ENCODE data around the gene EOMES. TPM values are rescaled to one million over a fixed set of nuclear protein-coding genes. Genes with fewer than 3 reads are reported as not detected.

Gene EOMES
- total RNA-seq, 4 donors from 2014 or later: 0.17 TPM; not detected in 3

DNA sequence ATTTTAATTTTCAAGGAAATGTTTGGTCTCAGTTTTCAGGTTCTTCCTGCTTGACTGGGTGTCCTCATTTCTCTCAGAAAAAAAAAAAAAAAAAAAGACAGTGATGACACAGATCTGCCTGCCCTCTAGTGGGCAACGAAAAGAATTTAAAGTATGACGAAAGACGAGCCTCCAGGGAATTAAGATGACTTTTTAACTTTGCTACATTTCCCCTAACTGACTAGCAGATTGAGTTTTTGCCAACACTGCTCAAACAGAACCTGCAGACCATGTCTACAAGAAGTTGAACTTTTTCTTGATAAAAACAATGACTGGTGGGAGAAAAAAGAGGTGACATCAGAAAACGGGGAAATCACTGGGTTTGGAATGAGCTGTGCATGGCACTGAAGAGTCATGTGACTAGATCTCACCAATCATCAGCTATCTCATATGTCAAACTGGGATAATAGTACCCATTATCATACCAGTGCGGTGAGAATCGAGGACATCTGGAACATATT, 40.8 kb downstream of the EOMES start:
- 27% methylated on average over 6 of the region's 6 CpGs for WGBS
- Histone ChIP-seq H3K4me1 (peaks cover 0 to 20% (median 10%) of the 10 kb centered on the region in 4 donors), H3K36me3 (no peaks in the 10 kb centered on the region), H3K9me3 (no peaks in the 10 kb centered on the region), H3K27ac (replicated peaks in 1 of 4) (no peak overlapping the region), H3K27me3 (no peaks in the 10 kb centered on the region), H3K4me3 (peak overlapping the region in 2 of 4 donors; percentile 35)
- no peak for TF ChIP-seq EP300 (IDR thresholded peaks at IDR 0.05)
- peak in 1 of 2 donors; percentile 13 for TF ChIP-seq POLR2AphosphoS5 (IDR thresholded peaks at IDR 0.05)
- TF ChIP-seq POLR2A (IDR thresholded peaks at IDR 0.05; ENCODE audit: low read depth): no peak
- TF ChIP-seq CTCF (IDR thresholded peaks at IDR 0.05): peak; percentile 52 to 62 (median 60)
- DNase-seq (ENCODE audit: extremely low spot score): no peak
- intact Hi-C loops (cut with DNase I): loop anchor here (5.0 to 10.0 kb wide), 2 partner anchors 369 to 546 kb away; no protein-coding TSS in a partner anchor

DNA sequence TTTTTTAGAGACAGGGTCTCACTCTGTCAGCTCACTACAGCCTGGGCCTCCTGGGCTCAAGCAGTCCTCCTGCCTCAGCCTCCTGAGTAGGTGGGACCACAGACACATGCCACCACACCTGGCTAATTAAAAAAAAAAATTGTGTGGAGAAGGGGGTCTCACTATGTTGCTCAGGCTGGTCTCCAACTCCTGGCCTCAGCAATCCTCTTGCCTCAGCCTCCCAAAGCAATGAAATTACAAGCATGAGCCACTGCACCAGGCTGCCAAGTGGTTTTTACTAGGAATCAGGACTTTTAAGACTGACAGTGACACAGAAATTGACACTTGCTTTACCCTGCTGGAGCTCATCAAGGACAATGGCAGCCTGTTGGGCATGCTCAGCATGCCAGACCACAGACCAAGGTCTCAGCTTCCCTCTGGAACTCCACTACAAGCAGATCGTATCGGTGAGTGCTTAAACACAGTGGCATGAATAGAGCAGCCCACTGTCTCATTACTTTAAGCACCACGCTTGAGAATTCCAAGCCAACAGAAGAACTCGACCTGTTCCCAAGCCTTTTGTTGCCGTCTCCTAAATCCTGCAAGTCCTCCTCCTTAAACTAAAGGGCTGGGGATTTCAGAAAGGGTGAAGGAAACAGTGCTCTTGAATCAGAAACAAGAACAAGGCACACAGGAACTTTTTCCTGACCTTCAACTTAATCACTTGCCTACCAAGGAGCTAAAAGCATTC, 41.4 kb downstream of the EOMES start:
- DNase-seq (ENCODE audit: extremely low spot score): no peak
- TF ChIP-seq POLR2AphosphoS5 (IDR thresholded peaks at IDR 0.05) (no peak), CTCF (IDR thresholded peaks at IDR 0.05) (no peak), EP300 (IDR thresholded peaks at IDR 0.05) (no peak), POLR2A (IDR thresholded peaks at IDR 0.05; ENCODE audit: low read depth) (no peak)
- peak overlapping the region in 3 of 4 donors; percentile 22 to 48 (median 30) for H3K27ac ChIP-seq (replicated peaks in 1 of 4)
- H3K27me3 ChIP-seq: no peaks in the 10 kb centered on the region
- H3K4me1 ChIP-seq: peaks cover 0 to 20% (median 12%) of the 10 kb centered on the region in 4 donors
- no peaks in the 10 kb centered on the region for H3K9me3 ChIP-seq
- intact Hi-C loops (cut with DNase I): loop anchor here (5.0 to 10.0 kb wide), 2 partner anchors 368 to 546 kb away; no protein-coding TSS in a partner anchor
- H3K36me3 ChIP-seq: no peaks in the 10 kb centered on the region
- no peak overlapping the region for H3K4me3 ChIP-seq
- 61% methylated on average over 5 of the region's 5 CpGs for WGBS

DNA sequence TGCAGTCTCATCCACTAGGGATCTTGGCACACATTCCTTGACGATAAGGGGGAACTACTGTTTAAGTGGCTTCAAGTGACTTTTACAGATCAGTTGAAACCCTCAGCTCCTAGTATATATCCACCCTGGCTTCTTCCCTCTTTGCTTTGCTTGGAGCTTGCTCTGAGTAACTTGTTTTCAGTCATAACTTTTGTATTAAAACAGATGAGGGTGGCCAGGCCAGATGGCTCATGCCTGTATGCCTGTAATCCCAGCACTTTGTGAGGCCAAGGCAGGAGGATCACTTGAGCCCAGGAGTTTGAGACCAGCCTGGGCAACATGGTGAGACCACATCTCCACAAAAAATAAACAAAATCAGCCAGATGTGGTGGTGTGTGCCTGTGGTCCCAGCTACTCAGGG, 42.4 kb downstream of the EOMES start:
- intact Hi-C loops (cut with DNase I): loop anchor here (5.0 to 10.0 kb wide), 3 partner anchors 197 to 545 kb away; partner anchors contain the start of gene SLC4A7
- no peaks in the 10 kb centered on the region for H3K27me3 ChIP-seq
- H3K4me3 ChIP-seq: no peak overlapping the region
- H3K27ac ChIP-seq (replicated peaks in 1 of 4): peak overlapping the region in 1 of 4 donors; percentile 48
- H3K4me1 ChIP-seq: peaks cover 0 to 26% (median 14%) of the 10 kb centered on the region in 4 donors
- TF ChIP-seq EP300 (IDR thresholded peaks at IDR 0.05) (no peak), POLR2A (IDR thresholded peaks at IDR 0.05; ENCODE audit: low read depth) (no peak), CTCF (IDR thresholded peaks at IDR 0.05) (no peak), POLR2AphosphoS5 (IDR thresholded peaks at IDR 0.05) (no peak)
- 87% methylated on average over 1 of the region's 1 CpG for WGBS
- DNase-seq (ENCODE audit: extremely low spot score): no peak
- no peaks in the 10 kb centered on the region for H3K36me3 ChIP-seq
- no peaks in the 10 kb centered on the region for H3K9me3 ChIP-seq

- H3K36me3 ChIP-seq: no peaks in the 10 kb centered on the region
- intact Hi-C loops (cut with DNase I): loop anchor here (5.0 kb wide), 1 partner anchor 196 kb away; the partner anchor contains the start of gene SLC4A7
- no peak for DNase-seq (ENCODE audit: extremely low spot score)
- no peak overlapping the region for H3K4me3 ChIP-seq
- H3K27ac ChIP-seq (replicated peaks in 1 of 4): peak overlapping the region in 1 of 4 donors; percentile 46
- no peaks in the 10 kb centered on the region for H3K9me3 ChIP-seq
- H3K27me3 ChIP-seq: no peaks in the 10 kb centered on the region
- TF ChIP-seq POLR2AphosphoS5 (IDR thresholded peaks at IDR 0.05): no peak
- TF ChIP-seq CTCF (IDR thresholded peaks at IDR 0.05): no peak
- TF ChIP-seq POLR2A (IDR thresholded peaks at IDR 0.05; ENCODE audit: low read depth): no peak
- TF ChIP-seq EP300 (IDR thresholded peaks at IDR 0.05): no peak
- H3K4me1 ChIP-seq: peaks cover 0 to 26% (median 14%) of the 10 kb centered on the region in 4 donors
Observed at GRCh38 chr3:27678234-27678633, 43.9 kb downstream of the EOMES start.

All from esophagus muscularis mucosa (tissue), 4 donors.